Ramos (cell line): ENCODE data around the gene TMEM59L.

Experiments used
- in situ Hi-C: fragments of 300-500 bp; cut with MboI; formaldehyde crosslinking; loops from one replicate; pipeline ENCODE4 v1.14.3; 2022; ENCODE audit warnings: low sequenced_read_pairs; ENCODE audit not compliant: unreplicated experiment

The TMEM59L gene

DNA sequence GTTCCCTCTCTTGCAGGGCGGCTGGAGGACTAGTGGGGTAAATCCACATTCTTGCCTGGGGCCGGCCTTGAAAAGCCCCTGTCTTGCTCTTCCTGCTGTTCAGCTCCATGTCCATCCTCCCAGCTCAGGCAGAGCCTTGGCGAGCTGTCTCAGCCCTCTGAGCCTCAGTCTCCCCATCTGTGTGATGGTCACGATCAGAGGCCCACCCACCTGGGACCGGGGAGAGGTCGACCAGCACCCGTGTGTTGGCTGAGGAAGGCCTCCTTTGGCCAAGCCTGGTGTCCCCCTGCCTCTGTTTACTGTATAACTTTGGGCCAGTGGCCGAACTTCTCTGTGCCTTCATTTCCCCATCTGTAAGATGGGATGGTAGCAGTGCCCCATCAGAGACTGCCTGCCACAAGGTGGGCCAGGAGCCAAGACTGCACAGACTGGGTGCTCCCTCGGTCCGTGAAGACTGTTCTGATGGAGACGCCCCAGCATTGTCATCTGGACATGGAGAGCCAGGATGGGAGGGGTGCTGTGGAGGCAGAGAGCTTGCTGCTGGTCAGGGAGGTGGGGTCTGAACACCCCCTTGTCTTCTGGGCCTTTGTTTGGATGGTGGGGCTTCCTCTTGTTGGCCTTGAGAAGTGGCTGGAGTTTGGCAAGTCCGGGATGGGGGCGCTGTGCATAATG lies 42.6 kb downstream of the TMEM59L start:
- in situ Hi-C loops, result no loop called here

DNA sequence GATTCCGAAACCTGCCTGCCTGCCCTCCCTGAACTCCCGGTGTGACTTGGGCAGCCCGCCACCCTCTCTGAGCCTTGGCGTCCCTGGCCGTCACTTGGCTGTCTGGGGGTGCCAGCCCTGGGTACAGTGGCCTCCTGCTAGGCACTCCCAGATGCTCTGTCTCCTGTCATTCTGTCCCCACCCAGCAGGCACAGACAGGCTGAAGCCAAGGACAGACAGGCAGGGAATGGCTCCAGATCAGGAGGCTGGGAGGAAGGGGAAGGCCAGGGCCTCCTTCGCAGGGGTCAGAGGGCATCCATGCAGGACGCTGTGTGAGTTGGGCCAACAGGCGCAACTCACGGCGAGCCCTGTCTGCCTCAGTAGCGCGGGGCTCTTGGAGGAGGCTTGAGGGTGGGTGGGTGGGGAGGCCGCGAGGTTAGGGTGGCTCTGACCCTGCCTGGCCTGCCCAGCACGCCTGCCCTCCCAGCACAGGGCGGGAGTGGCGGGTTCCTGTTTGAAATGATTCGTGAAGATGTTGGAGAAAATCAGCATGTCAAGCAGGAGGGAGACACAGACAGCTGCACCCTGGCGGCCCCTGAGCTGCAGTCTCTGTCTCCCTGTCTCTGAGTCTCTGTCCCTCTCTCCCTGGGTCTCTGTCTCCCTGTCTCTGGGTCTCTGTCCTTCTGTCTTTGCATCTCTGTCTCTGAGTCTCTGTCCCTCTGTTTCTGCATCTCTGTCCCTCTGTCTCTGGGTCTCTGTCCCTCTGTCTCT lies 43.8 kb downstream of the TMEM59L start:
- in situ Hi-C loops, result no loop called here

DNA sequence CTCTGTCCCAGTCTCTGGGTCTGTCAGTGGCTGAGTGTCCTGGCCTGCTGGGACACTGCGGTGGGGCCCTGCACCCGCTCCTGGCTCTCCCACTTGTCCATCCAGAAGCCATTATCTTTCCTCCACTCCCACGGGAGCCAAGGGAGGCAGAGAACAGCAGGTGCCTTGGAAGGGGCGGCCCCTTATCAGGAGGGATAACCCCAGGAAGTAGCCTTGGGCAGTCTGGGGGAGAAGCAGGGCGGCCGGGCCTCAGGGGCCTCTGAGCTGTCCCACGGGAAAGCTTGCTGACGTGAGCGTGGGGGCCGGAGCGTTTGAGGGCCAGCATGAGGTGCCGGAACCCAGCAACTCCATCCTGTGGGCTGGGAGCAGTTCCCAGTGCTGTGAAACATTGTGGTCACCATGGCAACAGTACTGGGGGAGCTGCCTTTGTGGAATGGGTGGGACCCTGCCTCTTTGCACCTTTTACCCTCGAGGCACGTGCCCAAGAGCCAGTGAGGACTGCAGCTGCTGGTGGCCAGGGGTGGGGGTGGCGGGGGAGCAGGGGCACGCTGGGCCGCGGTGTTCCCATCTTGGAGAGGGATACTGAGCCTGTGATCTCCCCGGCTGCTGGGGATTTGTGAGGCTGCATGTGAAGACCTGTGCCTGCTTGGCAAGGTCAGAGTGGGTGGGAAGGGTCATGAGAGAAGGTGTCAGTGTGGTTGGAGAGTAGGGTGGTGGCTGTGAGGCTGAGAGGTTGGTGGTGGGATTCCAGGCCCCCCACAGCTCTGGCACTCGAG lies 45.1 kb downstream of the TMEM59L start:
- in situ Hi-C loops, result no loop called here

DNA sequence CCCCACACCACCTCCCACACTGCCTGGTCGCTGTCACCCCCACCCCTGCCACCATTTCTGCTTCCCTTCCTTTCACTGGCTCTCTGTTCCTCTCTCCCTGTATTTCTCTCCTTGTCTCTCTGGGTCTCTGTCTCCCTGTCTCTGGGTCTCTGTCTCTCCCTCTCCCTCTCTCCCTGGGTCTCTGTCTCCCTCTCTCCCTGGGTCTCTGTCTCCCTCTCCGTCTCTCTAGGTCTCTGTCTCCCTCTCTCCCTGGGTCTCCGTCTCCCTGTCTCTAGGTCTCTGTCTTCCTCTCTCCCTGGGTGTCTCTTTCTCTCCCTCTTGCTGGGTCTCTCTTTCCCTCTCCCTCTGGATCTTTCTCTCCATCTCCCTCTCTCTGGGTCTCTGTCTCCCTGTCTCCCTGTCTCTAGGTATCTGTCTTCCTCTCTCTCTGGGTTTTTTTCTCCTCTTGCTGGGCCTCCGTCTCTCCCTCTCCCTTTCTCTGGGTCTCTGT lies 45.7 kb downstream of the TMEM59L start:
- in situ Hi-C loops, result no loop called here

GRCh38 chr19:18659281-18660050 lies 46.8 kb downstream of the TMEM59L start:
- in situ Hi-C loops, result no loop called here

GRCh38 chr19:18660051-18660910 lies 47.6 kb downstream of the TMEM59L start:
- in situ Hi-C loops, result no loop called here

DNA sequence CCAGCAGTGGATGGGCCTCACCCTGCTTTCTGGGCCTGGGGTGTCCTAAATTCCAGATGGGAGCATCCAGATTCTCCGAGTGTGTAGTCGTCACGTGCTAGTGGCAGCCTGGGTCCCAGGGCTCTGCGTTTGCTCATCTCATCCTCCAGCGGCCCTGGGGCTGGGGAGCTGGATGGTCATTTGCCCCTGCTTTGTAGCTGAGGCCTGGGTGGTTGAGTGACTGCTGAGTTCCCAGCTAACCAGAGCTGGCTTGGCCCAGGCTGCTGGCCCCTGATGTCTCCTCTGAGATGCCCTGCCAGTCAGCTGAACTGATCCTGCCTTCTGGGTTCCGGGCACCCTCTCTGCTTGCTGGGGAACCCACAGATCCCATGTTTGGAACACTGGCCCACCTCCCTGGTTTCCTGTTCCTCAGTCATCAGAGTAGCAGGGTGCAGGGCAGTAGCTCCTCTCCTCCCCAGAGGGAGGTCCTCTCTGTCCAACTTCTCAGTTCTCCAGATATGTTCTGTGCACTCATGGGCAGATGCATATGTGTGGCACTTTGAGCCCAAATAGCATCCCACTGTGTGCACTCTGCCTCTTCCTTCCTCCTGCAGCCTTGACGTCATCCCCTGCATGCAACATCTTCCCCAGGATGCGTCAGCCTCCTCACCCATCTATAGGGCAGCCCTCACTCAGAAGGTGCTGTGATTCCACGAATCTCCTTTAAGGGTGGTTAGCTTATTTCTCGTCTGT lies 48.4 kb downstream of the TMEM59L start:
- in situ Hi-C loops, result no loop called here

DNA sequence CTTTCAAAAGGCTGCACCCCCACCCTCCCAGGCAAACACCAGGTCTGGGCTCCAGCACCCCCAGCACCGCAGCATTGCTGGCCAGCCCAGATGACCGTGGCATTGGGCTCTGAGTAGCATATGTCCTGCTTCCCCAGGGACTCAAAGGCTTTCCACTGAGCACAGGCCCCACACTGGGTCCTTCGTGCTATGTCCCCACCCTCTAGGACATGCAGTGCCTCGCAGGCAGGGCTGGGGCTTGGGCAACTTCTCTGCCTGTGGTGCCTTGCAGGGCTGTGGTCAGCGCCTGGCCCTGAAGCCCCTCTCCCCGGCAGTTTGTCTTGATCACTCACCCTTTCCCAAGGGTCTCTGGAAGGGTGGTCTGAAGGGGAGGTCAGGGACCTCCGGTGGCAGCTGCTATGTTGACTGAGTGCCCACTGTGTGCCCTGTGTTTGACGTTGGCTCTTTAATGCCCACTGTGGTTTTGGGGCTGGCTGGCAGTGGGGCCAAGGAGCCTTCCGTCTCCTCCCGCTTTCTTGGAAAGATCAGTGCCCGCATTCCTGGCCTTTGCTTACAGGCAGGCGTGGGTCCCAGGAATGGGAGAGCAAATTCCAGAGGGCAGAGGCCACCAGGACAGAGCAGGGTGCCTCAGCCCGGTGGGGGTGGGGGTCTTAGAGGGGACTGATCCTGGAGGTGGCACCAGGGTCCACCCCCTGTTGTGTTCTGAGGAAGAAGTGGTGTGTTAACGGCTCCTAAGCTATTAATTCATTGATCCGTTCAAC lies 50.5 kb downstream of the TMEM59L start:
- in situ Hi-C loops, result no loop called here

GRCh38 chr19:18663940-18664530 lies 51.4 kb downstream of the TMEM59L start:
- in situ Hi-C loops, result no loop called here

DNA sequence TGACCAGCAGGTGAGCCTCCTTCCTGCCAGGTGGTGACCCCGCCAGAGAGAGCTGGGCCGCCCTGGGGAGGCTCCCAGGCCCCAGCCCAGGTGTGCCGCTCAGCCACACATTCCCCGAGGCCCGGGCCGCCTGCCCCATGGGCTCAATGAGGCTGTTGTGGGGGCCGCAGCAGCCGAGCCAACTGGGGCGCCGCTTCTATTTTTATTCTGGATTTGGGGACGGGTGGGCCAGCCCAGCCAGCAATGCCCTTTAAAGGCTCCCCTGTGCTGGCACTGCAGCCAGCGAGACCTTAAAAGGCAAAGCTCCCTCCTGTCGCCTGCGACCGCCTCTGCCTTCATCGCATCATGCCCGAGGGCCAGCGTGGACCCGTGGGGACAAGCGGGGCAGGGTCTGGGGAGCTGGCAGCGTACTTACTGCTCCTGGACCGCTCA lies 53.1 kb downstream of the TMEM59L start:
- in situ Hi-C loops, result no loop called here

DNA sequence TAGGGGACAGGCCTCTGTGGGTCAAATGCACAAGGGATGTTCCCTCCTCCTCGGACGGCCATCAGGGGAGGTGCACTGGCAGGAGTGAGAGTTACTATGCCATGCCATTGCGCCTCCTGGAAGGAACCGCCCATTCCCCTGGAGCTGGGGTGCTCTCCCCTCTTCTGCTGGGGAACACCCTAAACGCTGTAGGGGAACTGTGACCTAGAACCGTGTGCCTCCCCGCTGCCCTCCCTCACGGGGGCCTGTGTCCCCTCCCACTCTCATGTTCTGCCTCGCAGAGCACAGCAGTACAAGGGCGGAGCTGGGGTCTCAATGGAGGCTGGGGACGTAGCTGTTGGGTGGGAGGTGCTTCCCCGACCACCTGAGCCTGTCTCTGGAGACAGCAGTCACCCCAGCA lies 53.6 kb downstream of the TMEM59L start:
- in situ Hi-C loops, result no loop called here

DNA sequence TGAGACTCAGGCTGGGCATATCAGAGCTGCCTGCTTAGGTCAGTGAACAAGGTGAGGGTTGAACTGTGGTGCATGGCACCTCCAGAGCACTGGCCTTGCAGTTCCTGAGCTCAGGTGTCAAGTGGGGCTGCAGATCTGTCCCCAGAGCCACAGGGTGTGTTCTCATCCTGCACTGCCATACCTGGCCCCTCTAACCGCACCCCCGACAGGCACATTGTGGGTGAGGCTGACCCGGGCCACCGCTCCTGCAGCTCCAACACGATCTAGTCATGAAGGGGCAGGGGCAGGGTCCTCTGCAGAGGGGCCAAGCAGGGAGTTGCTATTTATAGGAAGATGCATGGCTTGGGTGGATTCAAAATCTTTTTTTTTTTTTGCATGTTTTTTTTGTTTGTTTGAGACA lies 54.1 kb downstream of the TMEM59L start:
- in situ Hi-C loops, result no loop called here

- in situ Hi-C loops, result no loop called here
These were observed 55.0 kb downstream of the TMEM59L start for GRCh38 chr19:18667531-18668251.

DNA sequence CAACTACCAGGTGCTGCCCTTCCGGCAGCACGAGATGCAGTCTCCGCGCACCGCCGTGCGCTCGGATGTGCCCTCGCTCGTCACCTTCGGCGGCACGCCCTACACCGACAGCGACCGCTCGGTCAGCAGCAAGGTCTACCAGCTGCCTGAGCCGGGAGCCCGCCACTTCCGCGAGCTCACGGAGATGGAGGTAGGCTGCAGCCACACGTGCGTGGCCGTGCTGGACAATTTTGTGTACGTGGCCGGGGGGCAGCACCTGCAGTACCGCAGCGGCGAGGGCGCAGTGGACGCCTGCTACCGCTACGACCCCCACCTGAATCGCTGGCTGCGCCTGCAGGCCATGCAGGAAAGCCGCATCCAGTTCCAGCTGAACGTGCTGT lies 55.6 kb downstream of the TMEM59L start:
- in situ Hi-C loops, result no loop called here

DNA sequence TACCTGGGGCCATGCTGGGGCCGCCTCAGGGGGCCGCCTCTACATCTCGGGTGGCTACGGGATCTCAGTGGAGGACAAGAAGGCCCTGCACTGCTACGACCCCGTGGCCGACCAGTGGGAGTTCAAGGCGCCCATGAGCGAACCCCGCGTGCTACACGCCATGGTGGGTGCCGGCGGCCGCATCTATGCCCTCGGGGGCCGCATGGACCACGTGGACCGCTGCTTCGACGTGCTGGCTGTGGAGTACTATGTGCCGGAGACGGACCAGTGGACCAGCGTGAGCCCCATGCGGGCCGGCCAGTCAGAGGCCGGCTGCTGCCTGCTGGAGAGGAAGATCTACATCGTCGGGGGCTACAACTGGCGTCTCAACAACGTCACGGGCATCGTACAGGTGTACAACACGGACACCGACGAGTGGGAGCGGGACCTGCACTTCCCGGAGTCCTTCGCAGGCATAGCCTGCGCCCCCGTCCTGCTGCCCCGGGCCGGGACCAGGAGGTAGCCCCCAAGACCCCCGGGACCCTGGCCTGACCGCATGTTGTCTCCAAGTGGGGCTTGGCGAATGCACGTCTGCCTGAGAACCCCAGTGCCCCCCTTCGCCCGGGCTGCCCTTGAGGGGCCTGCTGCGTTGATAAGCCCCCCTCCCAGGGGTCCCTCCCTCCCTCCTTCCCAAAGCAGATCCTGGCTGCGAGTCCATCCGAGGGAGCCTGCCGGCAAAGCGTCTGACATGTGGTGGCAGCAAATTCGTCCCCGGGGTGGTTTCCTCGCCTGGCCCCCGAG lies 56.3 kb downstream of the TMEM59L start:
- in situ Hi-C loops, result no loop called here

DNA sequence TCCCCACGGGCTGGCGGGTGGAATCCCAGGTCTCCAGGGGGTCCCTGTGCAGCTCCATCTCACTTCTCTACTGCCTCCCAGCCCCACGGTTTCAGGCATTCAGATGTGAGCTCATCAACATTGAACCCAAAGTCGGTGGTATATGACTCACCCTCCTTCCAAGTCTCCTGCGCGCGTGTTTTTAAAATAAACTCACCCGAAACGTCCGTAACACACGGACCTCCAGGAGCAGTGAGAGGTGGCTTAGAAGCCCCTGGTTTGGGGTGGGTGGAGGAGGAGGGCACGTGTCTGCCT lies 56.8 kb downstream of the TMEM59L start:
- in situ Hi-C loops, result no loop called here

DNA sequence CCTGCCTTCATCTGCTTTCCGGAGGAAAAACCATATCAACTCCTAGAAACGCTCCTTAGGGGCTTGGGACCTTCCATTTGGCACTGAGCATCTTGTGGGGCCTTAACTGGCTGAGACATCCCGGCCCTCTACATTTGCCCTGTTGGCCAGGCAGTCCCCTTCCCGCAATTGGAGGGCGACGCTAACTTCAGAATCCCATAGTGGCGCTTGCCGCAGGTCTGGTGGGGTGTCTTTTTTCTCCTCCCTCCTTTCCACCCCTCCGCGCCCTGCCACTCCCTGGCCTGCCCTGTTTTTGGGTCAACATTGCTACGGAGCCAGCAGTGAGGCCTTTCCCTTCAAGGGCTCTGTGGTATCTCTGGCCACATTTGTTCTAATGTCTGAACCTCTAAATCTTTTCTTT lies 57.2 kb downstream of the TMEM59L start:
- in situ Hi-C loops, result no loop called here
